Caco-2 (cell line): ENCODE data around the gene MEFV. TPM values are rescaled to one million over a fixed set of nuclear protein-coding genes. Genes with fewer than 3 reads are reported as not detected.
"Not testable (repeated sequence)": the region's sequence is repeated elsewhere in the genome, so short reads cannot be mapped to it uniquely, and the experiment has no call there.

Source experiments
- BruUV-seq: library from RNA; stranded (reverse); fragments of 400-500 nt; replicated peaks from 2 replicates; lab custom pipeline; 2021; lab: Mats Ljungman, UMichigan
- CTCF ChIA-PET: fragments of 300-600 bp; sonication (Branson Sonifier 250); formaldehyde crosslinking; loops from one replicate; lab custom pipeline; 2022; ENCODE audit warnings: antibody characterized with exemption; lab: Charles Lee
- POLR2A ChIA-PET: fragments of 300-600 bp; sonication (Branson Sonifier 250); formaldehyde crosslinking; loops from one replicate; lab custom pipeline; 2022; ENCODE audit warnings: antibody characterized with exemption; lab: Charles Lee
- DNase-seq, 2 experiments: peaks; one replicate each; pipeline versions ENCODE4 v3.0.0 to v3.0.0-alpha.2; 2020 to 2022
- H3K27me3 ChIP-seq: replicated peaks from 2 replicates; pipeline ENCODE4 v1.6.0; 2011; ENCODE audit warnings: low read length; ENCODE audit not compliant: control insufficient read depth, insufficient read depth
- H3K36me3 ChIP-seq: 2 replicates; pipeline ENCODE4 v1.5.1; 2011; ENCODE audit warnings: low read length; ENCODE audit not compliant: control insufficient read depth, insufficient read depth
- H3K4me1 ChIP-seq: fragments of 250-450 bp; sonication (Bioruptor Pico); 2 replicates; pipeline ENCODE4 v1.5.1; 2020; ENCODE audit warnings: mild to moderate bottlenecking
- H3K4me3 ChIP-seq: 2 replicates; pipeline ENCODE4 v1.5.1; 2011; ENCODE audit warnings: low read depth, mild to moderate bottlenecking, control low read depth, low read length
- H3K9me3 ChIP-seq: fragments of 250-450 bp; sonication (Bioruptor Pico); 2 replicates; pipeline ENCODE4 v1.5.1; 2020; ENCODE audit warnings: mild to moderate bottlenecking, moderate library complexity
- H3K27ac Mint-ChIP-seq: one replicate; pipeline ENCODE4 v1.8.0; 2022; ENCODE audit warnings: mixed read lengths; ENCODE audit not compliant: unreplicated experiment
- H3K27me3 Mint-ChIP-seq: one replicate; pipeline ENCODE4 v1.8.0; 2022; ENCODE audit warnings: mixed read lengths; ENCODE audit not compliant: insufficient read depth, unreplicated experiment
- H3K36me3 Mint-ChIP-seq: one replicate; pipeline ENCODE4 v1.8.0; 2022; ENCODE audit warnings: mild to moderate bottlenecking, mixed read lengths; ENCODE audit not compliant: insufficient read depth, unreplicated experiment
- H3K4me1 Mint-ChIP-seq: one replicate; pipeline ENCODE4 v1.8.0; 2022; ENCODE audit warnings: low read depth, mixed read lengths; ENCODE audit not compliant: unreplicated experiment
- H3K4me3 Mint-ChIP-seq: one replicate; pipeline ENCODE4 v1.8.0; 2022; ENCODE audit warnings: mild to moderate bottlenecking, moderate library complexity, mixed read lengths; ENCODE audit not compliant: unreplicated experiment
- H3K9me3 Mint-ChIP-seq: one replicate; pipeline ENCODE4 v1.8.0; 2022; ENCODE audit warnings: mixed read lengths; ENCODE audit not compliant: unreplicated experiment
- CTCF ChIP-seq, 2 experiments: fragments of 200-600 bp in 1 of 2; IDR thresholded peaks; 1 replicate in 1 of 2; 2 replicates in 1 of 2; pipeline versions ENCODE4 v1.5.1 to v1.8.0; 2011 to 2022; ENCODE audit warnings: antibody characterized with exemption in 1 of 2, control low read depth in 1 of 2, inconsistent platforms in 1 of 2, low read depth in 1 of 2, low read length in 1 of 2, mild to moderate bottlenecking in 1 of 2, moderate library complexity in 1 of 2; ENCODE audit not compliant: insufficient read depth in 1 of 2, severe bottlenecking in 1 of 2, unreplicated experiment in 1 of 2
- intact Hi-C: fragments of 100-400 bp; cut with micrococcal nuclease; formaldehyde crosslinking; loops from one replicate; pipeline ENCODE4 v1.10.0; 2022; ENCODE audit not compliant: unreplicated experiment
- total RNA-seq: library from RNA; stranded (reverse); gene quantifications from 2 replicates; pipeline ENCODE4 v1.2.3, GENCODE V29; 2022

The MEFV gene
- total RNA-seq, 1 experiment from 2014 or later: not detected

GRCh38 chr16:3212567-3212966 lies 43.9 kb downstream of the MEFV start:
- H3K36me3 Mint-ChIP-seq: peaks cover 6% of the 10 kb centered on the region
- H3K9me3 Mint-ChIP-seq: peaks cover 11% of the 10 kb centered on the region

GRCh38 chr16:3212006-3212405 lies 44.4 kb downstream of the MEFV start:
- Histone ChIP-seq H3K9me3 (no peaks in the 10 kb centered on the region), H3K27me3 (no peaks in the 10 kb centered on the region), H3K4me3 (no peak overlapping the region), H3K36me3 (no peaks in the 10 kb centered on the region), H3K4me1 (no peaks in the 10 kb centered on the region)
- Mint-ChIP-seq H3K4me1 (no peaks in the 10 kb centered on the region), H3K36me3 (peaks cover 6% of the 10 kb centered on the region), H3K9me3 (peaks cover 11% of the 10 kb centered on the region), H3K4me3 (no peak overlapping the region), H3K27ac (no peak overlapping the region), H3K27me3 (peaks cover 5% of the 10 kb centered on the region)
- DNase-seq: no peak
- TF ChIP-seq CTCF (IDR thresholded peaks at IDR 0.05; ENCODE audit: insufficient read depth in 1 of 2, low read depth in 1 of 2, low read length in 1 of 2, severe bottlenecking in 1 of 2, unreplicated experiment in 1 of 2): no peak
- intact Hi-C loops: no loop called here
- ChIA-PET CTCF (no interaction called here), POLR2A (no interaction called here)
- BruUV-seq: no TSS peak

More at GRCh38 chr16:3212567-3212966, 43.9 kb downstream of the MEFV start:
- intact Hi-C loops: no loop called here
- no peaks in the 10 kb centered on the region for H3K36me3 ChIP-seq
- H3K4me3 ChIP-seq: no peak overlapping the region
- Mint-ChIP-seq H3K27me3 (peaks cover 5% of the 10 kb centered on the region), H3K4me3 (no peak overlapping the region), H3K4me1 (no peaks in the 10 kb centered on the region), H3K27ac (no peak overlapping the region)
- no TSS peak for BruUV-seq
- H3K9me3 ChIP-seq: no peaks in the 10 kb centered on the region
- ChIA-PET CTCF (no interaction called here), POLR2A (no interaction called here)
- H3K27me3 ChIP-seq: no peaks in the 10 kb centered on the region
- no peaks in the 10 kb centered on the region for H3K4me1 ChIP-seq
- DNase-seq: no peak
- no peak for TF ChIP-seq CTCF (IDR thresholded peaks at IDR 0.05; ENCODE audit: insufficient read depth in 1 of 2, low read depth in 1 of 2, low read length in 1 of 2, severe bottlenecking in 1 of 2, unreplicated experiment in 1 of 2)

- TF ChIP-seq CTCF (IDR thresholded peaks at IDR 0.05; ENCODE audit: insufficient read depth in 1 of 2, low read depth in 1 of 2, low read length in 1 of 2, severe bottlenecking in 1 of 2, unreplicated experiment in 1 of 2): no peak
- H3K4me3 ChIP-seq: no peak overlapping the region
- peaks cover 1% of the 10 kb centered on the region for H3K9me3 Mint-ChIP-seq
- peaks cover 2% of the 10 kb centered on the region for H3K27me3 Mint-ChIP-seq
- ChIA-PET POLR2A (interaction anchor here (0.7 kb wide), 1 partner anchor 22 kb away, joined by 3 read pairs; no protein-coding TSS in a partner anchor), CTCF (no interaction called here)
- no peaks in the 10 kb centered on the region for H3K4me1 ChIP-seq
- no peaks in the 10 kb centered on the region for H3K27me3 ChIP-seq
- no peaks in the 10 kb centered on the region for H3K36me3 ChIP-seq
- intact Hi-C loops: no loop called here
- no peak overlapping the region for H3K27ac Mint-ChIP-seq
- no peaks in the 10 kb centered on the region for H3K36me3 Mint-ChIP-seq
- no peak for DNase-seq
- H3K9me3 ChIP-seq: 0 out of 2 replicates have a peak, but pooled peaks cover 4% of the 10 kb centered on the region
- no peaks in the 10 kb centered on the region for H3K4me1 Mint-ChIP-seq
- no peak overlapping the region for H3K4me3 Mint-ChIP-seq
- no TSS peak for BruUV-seq
Measured at GRCh38 chr16:3207086-3207953, 49.1 kb downstream of the MEFV start.

- H3K27me3 ChIP-seq, H3K27me3 Mint-ChIP-seq, H3K27ac Mint-ChIP-seq, H3K4me3 Mint-ChIP-seq, H3K4me1 Mint-ChIP-seq, H3K36me3 Mint-ChIP-seq, H3K36me3 ChIP-seq, CTCF ChIA-PET, BruUV-seq, POLR2A ChIA-PET, intact Hi-C loops, H3K9me3 ChIP-seq, H3K4me3 ChIP-seq, H3K9me3 Mint-ChIP-seq, H3K4me1 ChIP-seq: not testable (repeated sequence)
- peak in 1 of 2 experiments; percentile 31 for DNase-seq
Measured at GRCh38 chr16:3205939-3206338, 50.5 kb downstream of the MEFV start.
